CD1c-positive myeloid dendritic cell (primary cell): Measurements from ENCODE around the gene SHISA8.
A peak's percentile ranks its signal among the peaks of the same experiment; 100 is the strongest.
"Not testable (repeated sequence)": the region's sequence is repeated elsewhere in the genome, so short reads cannot be mapped to it uniquely, and the experiment has no call there.

Source experiments
- DNase-seq: peaks from one replicate; pipeline ENCODE4 v3.0.0-alpha.2; 2016; ENCODE audit errors: extremely low spot score

The SHISA8 gene

GRCh38 chr22:41915035-41915785, at the start of gene SHISA8:
SHISA8 (minus strand) TSS chr22:41915074; CDS start chr22:41914667, 407 bp downstream.
- DNase-seq = peak; percentile 38

- no peak for DNase-seq
These were observed 49.2 kb upstream of the SHISA8 start for GRCh38 chr22:41964112-41964491.

- no peak for DNase-seq
These were observed 48.7 kb upstream of the SHISA8 start for GRCh38 chr22:41963453-41964111.

GRCh38 chr22:41957941-41958556, 43.2 kb upstream of the SHISA8 start:
- no peak for DNase-seq

GRCh38 chr22:41952713-41953112, 37.8 kb upstream of the SHISA8 start:
- DNase-seq = no peak

GRCh38 chr22:41951898-41952474, 37.1 kb upstream of the SHISA8 start, which contains the start of gene SMIM45:
SMIM45 (plus strand) TSS chr22:41952150.
- no peak for DNase-seq

- DNase-seq = no peak
These were observed 34.6 kb upstream of the SHISA8 start for GRCh38 chr22:41949297-41949965.

- DNase-seq = not testable (repeated sequence)
These were observed 34.0 kb upstream of the SHISA8 start for GRCh38 chr22:41948928-41949296.

- DNase-seq = no peak
These were observed 33.3 kb upstream of the SHISA8 start for GRCh38 chr22:41948142-41948541.

DNA sequence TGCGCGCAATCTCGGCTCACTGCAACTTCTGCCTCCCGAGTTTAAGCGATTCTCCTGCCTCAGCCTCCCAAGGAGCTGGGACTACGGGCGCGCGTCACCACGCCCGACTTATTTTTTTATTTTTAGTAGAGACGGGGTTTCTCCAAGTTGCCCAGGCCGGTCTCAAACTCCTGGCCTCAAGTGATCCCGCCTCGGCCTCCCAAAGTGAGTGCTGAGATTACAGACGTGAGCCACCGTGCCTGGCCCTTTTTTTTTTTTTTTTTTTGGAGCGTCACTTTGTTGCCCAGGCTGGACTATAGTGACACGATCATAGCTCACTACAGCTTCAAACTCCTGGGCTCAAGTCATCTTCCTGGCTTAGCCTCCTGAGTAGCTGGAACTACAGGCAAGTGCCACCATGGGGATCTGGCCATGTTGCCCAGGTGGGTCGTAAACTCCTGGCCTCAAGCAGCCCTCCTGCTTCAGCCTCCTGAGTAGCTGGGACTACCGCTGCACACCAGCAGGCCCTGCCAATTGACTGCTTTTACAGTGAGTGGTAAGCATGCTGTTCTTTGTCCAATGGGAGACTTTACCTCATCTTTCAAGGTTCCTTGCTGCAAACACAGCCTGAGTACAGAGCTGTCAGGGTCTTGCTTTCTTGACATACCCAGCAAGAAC, 32.7 kb upstream of the SHISA8 start:
- DNase-seq = no peak

DNA sequence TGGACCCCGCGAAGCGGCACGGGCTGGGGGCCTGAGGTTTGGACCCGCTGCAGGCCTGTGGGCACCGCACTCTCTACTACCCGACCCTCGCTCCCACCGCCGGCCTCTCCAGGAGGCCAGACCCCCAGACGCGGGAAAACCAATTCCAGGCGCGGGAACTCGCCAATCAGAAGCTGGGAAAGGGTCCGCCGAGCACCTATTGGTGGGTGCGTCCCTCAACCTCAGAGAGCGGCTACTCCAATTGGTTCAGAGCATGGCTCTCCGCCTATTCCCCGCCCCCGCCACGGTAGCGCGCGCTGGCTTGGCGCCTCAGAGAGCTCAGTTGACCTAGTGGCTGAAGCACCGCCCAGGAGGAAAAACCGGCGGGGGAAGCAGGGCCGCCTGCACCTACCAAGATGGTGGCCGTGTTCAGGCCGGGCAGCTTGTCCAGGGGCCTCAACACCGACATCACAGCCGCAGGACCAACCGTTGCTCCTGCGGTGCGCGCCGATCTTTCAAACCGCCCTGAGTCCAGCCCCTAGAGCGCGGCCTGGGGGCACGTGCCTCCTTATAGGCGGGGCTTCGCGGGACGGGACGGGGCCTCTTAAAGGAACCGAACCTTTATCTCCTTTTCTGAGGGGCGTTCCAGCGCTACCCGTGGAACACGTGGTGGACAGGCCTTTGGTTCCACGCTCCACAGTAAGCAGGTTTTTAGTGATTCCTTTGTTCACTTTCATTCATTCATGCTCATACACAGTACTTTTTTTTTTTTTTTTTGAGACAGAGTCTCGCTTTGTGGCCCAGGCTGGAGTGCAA, 32.0 kb upstream of the SHISA8 start, which contains the start of gene CENPM:
Gene CENPM, minus strand, starts transcription at position 524 of the 795 bp plus-strand sequence. Its CDS starts 76 bp downstream, at position 448.
- peak; percentile 95 for DNase-seq

GRCh38 chr22:41943661-41944209, 28.9 kb upstream of the SHISA8 start:
- DNase-seq = peak; percentile 64

DNA sequence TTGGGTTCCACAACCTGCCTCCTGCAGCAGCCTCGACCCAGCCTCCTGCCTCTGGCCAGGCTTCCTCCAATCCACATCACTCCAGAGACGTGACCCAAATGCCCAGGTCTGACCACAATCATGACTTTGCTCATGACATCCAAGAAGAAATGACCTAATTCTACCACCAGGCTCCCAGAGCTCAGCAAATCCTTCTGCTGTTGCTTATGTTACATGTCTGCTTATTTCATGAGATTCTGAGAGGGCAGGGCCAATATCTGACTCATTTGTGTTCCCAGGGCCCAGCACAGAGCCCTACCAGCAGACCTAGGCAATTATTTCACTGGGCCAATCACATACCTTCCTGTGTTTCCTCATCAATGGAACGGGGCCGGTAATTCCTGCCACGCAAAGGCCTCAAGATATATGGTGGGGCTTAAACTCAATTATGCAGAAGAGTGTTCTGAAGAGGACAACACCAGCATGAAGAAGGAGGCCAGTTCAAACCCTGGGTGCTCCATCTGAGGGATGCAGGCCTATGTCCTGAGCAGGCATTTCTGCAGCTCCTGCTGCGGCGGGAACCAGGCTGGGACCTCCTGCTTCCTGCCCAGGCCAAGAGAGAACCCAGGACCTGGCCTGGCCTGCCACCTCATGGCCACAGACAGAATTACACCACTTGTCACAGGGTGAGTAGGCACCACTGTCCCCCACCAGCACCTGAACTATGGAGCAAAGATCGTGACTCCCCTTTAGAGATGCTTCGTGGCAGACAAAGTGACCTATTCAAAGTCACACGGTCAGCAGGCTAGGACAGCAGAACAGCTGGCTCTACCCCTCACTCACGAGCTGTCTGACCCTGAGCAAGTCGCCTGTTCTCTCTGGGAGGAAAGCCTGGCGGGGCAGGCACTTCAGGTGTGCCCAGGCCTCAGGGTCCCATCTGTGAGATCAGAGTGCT, 26.2 kb upstream of the SHISA8 start:
- DNase-seq = peak; percentile 86

GRCh38 chr22:41939981-41940831, 25.3 kb upstream of the SHISA8 start:
- peak; percentile 79 for DNase-seq

DNA sequence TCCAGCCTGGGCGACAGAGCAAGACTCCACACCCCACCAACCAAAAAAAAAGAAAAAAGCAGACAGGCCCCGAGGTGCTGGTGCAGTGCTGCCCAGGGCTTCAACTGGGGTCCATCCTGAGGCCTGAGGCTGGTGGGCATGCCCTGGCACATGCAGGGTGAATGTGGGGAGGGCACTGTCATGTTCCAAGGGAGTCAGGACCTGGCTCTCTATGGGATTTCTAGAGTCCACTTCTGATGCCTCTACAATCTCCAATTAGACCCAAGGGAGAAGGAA, 22.0 kb upstream of the SHISA8 start:
- DNase-seq = no peak

GRCh38 chr22:41935509-41935908, 20.6 kb upstream of the SHISA8 start:
- no peak for DNase-seq

DNA sequence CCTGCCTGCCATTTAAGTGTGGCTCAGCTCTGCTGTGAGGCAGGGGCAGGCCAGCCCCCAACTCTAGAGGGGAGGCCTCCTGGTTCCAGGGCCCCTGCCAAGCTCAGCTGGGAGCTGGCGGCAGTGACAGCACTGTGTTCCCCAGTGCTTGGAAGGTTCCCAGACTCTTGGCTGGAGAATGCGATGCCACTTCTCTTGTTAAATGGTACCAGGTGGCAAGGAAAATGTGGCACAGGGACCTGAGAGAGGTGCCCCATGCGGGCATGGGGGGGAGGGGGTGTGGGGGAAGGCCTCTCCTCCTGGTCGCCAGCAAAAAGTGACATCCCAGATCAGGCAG, 20.1 kb upstream of the SHISA8 start:
- DNase-seq = no peak

DNA sequence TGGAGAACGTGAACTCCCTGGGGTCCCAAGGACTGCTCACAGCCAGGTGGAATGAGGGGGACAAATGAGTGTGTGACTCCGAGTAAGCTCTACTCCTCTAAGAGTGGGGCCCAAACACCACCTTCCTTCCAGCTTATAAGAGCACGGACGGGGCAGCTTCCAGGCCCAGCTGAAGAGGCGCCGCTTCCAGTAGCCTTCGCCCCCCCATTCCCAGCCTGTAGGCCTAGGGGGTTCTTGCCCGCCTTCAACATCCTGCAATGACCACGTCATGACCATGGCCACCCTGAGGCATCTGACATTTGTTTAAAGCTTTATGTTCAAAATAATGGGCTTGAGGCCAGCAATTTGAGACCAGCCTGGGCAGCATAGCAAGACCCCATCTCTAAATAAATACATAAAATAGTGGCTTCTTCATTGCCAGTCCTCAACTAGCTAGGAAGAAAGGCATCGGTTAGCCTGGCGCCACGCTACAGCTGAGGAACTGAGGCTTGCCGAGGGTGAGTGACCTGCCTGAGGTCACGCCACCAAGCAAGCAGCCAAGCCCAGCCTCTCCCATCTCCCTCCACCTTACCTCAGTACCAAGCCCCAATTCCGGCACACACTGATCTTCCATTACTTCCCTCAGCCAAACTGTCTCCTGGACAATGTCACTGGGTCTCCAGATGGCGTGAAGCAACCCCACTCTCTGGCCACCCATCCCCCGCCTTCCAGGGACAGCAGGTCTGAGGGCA, 19.6 kb upstream of the SHISA8 start:
- DNase-seq = no peak
